Gastroesophageal sphincter (tissue), 3 donors: ENCODE results near the gene VEGFA.

Experiments used
- CTCF ChIP-seq, 4 experiments: fragments of 200-600 bp in 2 of 4; fragments of 450-650 bp in 2 of 4; sonication (generic) in 1 of 4; IDR thresholded peaks; one replicate each; pipeline ENCODE4 v1.5.1; 2017 to 2019; ENCODE audit warnings: antibody characterized with exemption in 4 of 4, mild to moderate bottlenecking in 2 of 4, moderate library complexity in 2 of 4
- POLR2A ChIP-seq, 2 donors: fragments of 450-650 bp; IDR thresholded peaks; one replicate each; pipeline ENCODE4 v1.6.1; 2017; ENCODE audit warnings: antibody characterized with exemption in 2 of 2, mild to moderate bottlenecking in 2 of 2, moderate library complexity in 1 of 2

DNA sequence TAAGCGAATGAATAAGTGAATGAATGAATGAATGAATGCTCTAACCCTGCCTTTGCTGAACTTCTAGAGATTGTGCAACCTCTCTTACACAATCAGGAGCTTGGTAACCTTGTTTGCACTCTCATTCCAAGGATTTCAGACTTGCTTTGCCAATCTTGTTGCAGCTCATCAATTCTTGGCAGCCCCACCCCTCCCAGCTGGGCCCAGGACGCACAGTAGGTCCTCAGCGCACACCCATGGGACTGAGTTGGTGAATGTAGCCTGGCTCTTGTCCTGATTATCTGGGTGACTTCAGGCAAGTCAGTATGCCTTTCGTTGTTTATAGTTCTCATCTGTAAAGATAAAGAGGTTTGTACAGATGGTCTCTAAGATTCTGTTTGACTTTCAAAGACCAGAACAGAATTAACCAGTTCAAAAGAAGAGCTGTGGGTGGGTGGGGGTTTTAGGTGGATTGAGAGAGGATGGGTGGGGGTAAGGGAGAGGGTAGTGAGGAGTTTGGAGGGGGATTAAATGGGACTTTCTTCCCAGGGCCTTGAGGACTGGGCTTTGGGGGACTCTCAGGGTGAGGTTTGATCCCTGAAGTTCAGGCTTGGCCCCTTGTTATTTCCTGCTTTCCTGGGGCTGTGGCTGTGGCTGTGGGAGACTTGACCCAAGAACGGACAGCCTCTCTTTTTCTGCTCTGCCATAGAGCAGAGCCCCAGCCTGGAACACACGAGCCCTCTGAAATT is 33.2 kb downstream of the VEGFA start:
- TF ChIP-seq POLR2A (IDR thresholded peaks at IDR 0.05) (no peak), CTCF (IDR thresholded peaks at IDR 0.05) (no peak)
